Activated CD8-positive, alpha-beta memory T cell treated with anti-CD3 and anti-CD28 coated beads, Interleukin-2, amount 50 U/mL, for 24 hours (primary cell): ENCODE measurements around the gene LETM1.

Experiments used
- DNase-seq: peaks from one replicate; pipeline ENCODE4 v3.0.0-alpha.2; 2020; ENCODE audit errors: extremely low read depth

The LETM1 gene

DNA sequence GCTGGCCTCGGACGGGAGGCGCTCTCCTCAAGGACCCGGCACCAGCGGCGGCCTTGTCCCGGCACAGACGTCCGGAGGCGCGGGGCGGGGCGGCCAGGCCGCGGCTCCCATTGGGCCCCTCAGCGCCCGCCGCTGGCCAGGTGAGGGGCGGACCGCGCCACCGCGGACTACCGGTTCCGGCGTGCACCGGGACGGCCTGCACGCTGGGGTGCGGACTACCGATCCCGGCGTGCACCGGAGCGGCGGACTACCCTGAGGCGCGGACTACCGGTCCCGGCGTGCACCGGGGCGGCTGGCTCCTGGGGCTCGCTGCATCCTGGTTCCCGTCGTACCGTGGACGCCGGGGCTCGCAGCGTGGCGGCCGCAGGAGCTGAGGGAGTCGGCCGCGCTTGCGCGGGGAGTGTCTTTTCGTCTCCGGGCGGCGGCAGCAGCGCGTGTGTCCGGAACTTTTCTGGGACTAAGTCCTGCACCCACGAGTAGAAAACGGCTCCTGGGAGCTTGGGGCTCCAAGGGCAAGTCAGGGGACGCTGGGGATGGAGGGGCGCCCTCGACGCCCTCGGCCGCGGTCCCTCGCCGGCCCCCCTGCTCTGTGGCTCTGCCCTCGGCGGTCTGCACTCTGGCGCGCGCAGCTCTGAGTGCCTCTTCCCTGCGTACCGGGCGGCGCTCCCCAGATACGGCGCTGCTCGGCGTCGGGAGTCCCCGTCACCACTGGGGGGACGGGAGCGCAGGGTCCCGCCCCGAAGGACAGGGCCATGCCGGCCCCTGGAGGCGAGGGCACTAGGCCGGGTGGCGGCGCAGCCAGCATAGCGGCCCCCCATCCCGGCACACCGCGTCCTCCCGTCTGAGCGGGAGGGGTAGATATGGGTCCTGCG is at the start of gene LETM1:
Gene LETM1, minus strand, starts transcription at position 86 of the 872 bp plus-strand sequence. CDS start 206 bp downstream, outside the sequence.
- peak; percentile 80 for DNase-seq

DNA sequence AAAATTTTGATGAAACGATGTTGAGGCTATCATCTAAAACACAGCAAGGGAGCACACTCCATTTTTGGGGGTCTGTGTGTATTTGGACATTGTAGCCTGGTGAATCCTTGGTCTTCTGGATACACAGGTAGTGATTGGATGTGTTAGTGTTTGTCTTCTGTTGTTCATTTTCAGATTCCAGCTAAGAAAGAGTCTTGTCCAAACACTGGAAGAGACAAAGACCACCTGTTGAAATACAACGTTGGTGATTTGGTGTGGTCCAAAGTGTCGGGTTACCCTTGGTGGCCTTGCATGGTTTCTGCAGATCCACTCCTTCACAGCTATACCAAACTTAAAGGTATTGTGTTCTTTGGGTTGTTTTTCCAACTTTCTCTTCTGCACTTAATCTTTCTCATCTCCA is 48.1 kb upstream of the LETM1 start:
- no peak for DNase-seq

DNA sequence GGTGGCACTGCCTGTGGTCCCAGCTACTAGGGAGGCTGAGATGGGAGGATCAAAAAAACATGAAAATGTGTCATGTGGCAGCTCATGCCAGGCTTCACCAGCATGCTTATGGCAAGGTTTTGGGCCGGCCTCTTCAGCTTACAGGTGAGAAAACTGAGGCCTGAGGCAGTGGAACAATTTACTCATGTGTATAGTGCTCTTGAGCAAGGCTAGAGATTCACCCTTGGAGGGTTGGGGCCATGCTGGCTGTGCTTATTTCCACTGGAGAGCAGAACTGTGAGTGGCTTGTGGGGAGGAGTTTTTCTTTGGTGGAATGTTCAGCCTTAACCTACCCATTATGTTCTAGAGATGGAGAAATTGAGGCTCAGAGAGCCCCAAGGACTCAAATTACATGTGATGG is 47.1 kb upstream of the LETM1 start:
- no peak for DNase-seq

DNA sequence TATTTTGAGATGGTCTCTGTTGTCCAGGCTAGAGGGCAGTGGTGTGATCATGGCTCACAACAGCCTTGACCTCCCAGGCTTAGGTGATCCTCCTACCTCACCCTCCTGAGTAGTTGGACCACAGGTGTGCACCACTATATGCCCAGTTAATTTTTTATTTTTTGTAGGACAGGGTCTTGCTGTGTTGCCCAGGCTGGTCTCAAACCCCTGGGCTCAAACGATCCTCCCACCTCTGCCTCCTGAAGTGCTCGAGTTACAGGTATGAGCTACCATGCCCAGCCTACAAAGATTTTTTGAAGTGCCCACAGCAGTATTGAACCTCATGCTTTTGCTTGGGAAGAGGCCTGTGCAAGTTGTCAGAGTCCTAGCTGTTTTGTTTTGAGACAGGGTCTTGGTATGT is 46.3 kb upstream of the LETM1 start:
- no peak for DNase-seq

DNA sequence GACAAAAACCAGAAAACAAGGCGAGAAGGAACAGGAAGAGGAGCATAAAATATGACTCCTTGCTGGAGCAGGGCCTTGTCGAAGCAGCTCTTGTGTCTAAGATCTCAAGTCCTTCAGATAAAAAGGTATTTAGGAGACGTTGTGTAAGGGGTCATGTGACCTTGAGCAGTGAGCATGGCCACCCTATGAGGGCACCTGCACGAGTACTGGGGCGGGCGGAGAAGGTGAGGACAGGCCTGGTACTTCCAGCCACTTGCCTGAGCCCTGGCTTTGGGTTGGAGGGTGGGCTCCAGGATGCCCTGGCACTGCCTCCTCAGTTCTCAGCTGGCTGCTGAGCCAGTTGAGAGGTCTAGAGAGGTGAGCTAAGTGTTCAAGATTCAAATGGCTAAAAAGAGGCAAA is 45.2 kb upstream of the LETM1 start:
- no peak for DNase-seq

DNA sequence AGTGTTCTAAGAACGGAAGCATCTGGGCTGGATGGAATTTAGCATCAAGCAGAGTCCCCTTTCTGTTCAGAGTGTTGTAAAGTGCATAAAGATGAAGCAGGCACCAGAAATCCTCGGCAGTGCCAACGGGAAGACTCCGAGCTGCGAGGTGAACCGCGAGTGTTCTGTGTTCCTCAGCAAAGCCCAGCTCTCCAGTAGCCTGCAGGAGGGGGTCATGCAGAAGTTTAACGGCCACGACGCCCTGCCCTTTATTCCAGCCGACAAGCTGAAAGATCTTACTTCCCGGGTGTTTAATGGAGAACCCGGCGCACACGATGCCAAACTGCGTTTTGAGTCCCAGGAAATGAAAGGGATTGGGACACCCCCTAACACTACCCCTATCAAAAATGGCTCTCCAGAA is 44.7 kb upstream of the LETM1 start:
- DNase-seq = no peak

DNA sequence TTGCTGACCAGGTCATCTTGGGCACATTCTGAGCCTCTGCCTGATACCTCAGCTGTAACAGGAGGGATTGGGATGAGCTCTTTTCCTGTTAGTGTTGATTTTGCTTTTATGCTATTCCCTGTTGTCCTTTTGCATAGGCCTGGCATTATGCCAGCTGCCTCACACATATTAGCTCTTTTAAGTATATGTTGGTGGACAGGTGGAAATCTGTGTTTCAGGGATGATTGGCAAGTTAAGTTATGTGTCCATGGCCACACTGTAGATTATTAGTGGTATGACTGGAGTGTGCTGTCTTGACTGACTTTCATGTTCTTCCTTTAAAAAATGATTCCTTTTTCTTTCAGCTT is 44.1 kb upstream of the LETM1 start:
- DNase-seq = no peak

DNA sequence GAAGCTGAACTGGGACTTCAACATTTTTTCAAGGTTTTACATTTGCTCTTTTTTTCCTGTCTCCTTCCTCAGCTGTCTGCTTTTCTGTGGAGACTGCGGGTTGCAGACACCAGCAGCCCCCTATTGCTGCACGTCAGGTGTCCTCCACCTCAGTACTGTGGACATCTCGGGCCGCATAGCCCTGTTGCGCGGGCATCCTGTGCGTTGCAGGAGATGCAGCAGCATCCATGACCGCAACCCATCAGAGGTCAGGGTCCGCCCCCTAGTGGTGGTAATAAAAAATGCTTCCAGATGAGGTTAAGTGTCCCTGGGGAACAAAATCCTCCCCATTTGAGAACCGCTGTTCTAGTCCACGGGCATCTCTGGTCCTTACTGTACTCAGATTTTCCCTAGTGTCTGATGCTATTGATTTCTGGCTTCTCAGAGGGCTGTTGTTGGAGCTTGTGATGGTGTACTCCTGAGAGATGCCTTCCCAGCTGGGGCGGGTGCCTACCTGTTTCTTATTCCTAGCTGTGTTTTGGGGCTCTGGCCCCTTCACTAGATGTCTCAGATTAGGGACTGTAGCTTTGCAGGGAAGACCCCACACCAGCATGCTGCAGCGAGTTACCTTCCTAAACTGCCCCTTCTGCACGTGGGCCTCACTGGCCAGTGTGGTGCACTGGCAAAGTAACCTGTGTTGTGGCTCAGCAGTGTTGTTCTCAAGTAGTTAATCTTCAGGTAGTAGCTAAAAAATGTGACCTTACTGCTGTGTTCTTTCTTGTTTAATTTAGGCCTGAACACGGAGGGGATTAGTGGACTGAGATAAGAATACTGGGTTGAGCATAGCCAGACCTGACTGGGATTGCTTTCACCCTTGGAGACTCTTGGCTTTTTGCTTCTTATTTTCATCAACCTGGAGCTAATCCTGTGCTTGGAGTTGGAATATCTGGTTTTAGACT is 43.5 kb upstream of the LETM1 start:
- DNase-seq = peak; percentile 20

DNA sequence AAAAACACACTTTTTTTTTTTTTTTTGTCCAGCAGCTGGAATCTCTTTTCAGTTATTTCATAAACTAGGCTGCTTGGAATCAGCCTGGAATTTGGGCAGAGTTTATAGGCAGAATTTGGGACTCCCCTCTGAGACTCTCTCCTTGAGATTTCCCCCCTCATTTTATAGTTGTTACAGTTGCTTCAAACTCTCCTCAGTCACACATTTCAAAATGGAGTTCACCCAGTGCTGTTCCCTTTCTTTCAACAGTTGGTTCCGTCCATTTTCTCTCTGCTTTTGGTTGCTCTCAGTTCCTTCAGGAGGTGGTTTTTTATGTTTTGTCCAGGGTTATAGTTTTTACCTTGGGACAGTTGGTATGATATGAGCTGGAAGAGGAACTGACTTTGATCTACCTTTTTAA is 42.7 kb upstream of the LETM1 start:
- DNase-seq = no peak

DNA sequence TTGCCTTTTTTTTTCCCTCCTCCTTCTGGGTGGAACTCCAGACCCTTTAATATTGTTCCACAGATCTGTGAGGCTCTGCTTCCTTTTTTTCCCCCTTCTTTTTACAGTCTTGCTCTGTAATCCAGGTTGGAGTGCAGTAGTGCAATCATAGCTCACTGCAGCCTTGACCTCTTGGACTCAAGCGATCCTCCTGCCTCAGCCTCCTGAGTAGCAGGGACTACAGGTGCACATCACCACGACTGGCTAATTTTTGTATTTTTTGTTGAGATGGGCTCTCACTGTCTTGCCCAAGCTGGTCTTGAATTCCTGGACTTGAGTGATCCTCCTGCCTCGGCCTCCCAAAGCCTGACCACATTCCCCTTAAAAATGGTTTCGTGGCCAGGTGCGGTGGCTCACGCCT is 42.1 kb upstream of the LETM1 start:
- no peak for DNase-seq

DNA sequence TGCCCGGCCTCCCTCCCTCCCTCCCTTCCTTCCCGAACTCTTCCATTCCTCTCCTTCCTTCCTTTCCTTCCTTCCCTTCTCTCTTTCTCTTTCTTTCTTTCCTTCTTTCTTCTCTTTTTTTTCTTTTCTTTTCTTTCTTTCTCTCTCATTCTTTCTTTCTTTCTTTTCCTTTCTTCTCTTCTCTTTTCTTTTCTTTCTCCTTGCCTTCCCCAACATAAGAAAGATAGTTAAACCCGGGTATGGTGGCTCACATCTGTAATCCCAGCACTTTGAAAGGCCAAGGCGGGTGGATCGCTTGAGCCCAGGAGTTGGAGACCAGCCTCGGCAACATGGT is 40.7 kb upstream of the LETM1 start:
- DNase-seq = no peak

DNA sequence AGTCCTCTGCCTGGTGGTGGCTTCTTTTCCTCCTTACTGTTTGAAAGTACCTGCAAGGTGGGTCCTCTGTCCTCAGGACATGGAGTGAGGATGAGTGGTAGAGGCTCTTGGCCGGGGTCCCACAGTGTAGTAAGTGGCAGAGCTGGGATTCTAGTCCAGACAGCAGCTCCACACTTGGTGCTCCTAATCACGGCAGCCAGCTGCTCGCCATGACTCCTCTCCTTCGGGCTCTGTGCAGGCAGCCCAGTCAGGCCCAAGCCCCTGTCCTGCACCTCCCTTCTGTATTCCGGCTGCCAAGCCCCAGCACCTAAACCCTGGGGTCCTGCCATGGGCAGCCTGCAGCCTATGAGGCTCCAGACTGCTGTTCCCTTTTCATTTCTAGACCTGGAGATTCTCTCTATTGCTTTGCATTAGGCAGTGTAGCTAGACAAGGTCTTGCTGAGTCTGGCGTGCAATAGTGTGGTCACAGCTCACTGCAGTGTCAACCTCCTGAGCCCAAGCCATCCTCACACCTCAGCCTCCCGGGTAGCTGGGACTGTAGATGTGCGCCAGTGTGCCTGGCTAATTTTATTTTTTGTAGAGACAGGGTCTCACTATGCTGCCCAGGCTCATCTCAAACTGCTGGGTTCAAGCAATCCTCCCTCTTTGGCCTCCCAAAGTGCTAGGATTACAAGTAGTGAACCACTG is 40.2 kb upstream of the LETM1 start:
- no peak for DNase-seq

DNA sequence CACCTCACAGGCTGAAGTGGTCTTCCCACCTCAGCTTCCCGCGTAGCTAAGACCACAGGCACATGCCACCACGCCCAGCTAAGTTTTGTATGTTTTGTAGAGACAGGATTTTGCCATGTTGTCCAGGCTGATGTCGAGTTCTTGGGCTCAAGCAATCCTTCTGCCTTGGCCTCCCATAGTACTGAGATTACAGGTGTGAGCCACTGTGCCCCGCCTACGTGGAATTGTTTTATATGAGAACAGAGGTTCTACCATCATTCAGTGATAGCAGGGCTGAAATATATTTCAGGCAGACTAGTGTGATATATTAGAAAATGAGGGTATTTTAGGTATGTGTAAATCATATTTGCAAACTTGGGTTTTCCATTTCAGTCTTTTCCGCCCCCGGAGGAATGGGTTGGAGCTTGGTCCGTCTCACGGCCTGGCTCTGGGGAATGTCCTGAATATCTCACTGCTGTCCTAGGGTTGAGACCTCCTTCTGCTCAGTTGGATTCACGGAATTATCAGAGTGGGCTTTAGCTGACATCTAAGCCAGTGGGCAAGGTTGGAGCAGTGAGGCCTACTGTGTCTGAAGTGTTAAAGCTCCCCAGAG is 35.1 kb upstream of the LETM1 start:
- DNase-seq = no peak

DNA sequence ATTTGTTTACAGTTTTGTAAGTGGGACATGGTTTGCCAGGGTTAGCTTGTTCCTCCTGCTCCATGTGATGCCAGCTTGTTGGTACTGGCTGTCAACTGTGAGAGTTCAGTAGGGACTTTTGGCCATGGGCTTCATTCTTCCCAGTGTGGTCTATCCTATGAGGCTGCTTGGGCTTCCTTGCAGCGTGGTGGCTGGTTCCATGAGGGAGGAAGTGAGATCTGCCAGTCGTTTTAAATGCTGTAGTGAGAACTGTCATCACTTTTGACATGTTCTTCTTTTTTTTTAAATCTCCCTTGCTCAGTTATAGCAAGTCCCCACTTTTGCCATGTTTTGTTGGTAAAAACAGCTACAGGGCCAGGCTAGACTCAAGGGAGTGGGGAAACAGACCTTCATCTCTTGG is 31.1 kb upstream of the LETM1 start:
- DNase-seq = no peak

DNA sequence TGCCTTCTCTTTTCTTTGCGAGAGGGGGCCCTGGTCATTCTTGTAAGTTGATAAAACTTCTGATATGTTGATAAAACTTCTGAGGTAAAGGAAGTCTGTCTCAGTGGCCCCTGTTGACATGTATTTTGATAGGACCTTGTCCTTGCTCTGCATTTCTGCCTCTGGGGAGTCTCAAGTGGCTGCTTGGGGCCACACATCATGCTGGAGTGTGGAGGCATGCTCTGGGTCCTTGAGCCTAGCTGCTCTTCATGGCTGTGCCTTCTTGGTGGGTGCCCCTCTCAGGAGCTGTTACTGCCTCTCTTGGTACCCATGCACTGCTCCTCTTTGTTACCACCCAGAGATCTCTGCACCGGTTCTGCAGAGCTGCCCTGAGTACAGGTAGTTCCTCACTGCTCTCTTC is 29.5 kb upstream of the LETM1 start:
- no peak for DNase-seq

DNA sequence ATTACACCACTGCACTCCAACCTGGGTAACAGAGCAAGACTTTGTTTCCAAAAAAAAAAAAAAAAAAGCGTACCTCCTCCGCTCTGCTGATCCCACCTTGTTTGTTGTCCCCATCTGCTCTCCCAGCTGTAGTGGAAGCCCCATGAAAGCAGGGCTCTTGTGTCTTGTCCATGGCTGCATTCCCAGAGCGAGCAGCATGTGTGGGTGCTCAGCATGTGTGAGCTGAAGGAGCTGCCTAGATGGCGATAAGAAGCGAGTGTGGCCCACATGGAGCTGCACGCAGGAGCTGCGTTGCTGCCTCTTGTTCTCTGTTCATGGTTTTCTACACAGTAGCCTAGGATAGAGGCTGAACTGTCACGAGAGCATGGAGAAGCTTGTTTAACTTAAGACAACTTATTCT is 27.6 kb upstream of the LETM1 start:
- no peak for DNase-seq

DNA sequence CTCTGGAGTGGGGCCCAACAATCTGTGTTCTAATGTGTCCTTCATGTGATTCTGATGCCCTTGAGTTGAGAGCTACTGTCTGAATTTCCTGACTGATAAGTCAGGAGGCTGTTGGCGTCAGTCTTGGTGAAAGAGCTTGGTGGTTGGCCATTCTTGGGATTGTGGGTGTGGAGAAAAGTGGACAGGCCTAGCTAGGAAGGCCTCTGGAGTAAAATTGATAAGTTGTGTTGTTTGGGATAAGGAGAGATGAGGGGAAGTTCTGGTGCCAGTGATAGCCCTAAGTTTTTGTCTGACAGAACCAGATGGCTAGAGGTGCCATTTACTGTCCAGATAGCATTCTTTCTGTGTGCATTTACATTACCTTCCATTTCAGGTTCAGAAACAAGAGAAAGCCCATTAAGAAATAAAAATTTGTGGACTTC is 26.9 kb upstream of the LETM1 start:
- DNase-seq = no peak

DNA sequence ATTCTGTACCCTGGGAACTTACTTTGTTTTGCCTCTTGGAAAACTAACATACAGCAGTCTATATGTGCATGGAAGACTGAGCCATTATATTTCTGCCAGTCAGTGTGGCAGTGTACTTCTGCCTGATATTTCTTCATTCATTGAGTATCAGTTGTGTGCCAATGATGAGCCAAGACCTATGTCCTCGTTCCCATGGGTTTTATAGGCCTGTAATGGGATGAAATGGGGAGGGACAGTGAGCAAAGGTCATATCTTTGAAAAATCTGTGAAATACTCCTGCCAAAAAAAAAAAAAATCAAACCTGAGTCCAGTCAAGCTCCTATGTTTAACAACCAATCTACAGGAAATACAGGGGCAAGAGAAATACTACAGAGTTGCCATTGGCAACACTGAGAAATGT is 24.4 kb upstream of the LETM1 start:
- DNase-seq = no peak

DNA sequence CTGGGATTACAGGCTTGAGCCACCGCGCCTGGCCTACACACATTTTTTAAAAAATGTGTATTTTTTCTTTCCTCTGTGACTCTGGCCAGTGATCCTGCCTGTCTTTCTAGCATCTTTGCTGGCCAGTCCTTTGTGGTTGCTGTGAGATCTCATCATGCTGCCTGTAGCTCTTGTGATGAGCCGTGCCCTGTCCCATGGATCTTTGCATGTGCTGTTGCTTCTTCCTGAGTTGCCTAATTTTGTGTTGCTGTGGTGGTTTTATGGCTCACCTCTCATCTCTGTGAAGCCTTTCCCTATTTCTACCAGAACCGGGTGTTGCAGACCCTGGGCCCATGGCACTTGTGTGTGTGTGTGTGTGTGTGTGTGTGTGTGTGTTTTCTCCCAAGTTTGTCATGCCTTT is 23.5 kb upstream of the LETM1 start:
- no peak for DNase-seq

DNA sequence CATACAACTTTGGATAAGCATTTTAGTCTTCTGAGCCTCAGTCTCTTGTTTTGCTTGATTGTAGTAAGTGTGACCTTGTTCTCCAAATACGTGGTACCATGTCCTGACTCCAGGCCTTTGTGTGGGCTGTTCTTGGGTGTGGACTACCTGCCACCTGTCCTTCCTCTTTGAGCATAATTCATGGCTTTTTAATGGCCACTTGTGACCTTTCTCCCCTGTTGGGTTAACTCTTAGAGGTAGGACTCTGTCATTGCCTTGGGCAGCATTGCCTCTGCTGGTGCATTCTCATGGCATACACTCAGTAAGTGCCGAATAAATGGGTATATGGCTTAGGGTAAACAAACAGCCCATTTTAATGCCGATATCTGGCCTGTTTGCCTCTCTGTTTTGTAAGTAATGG is 18.2 kb upstream of the LETM1 start:
- no peak for DNase-seq

DNA sequence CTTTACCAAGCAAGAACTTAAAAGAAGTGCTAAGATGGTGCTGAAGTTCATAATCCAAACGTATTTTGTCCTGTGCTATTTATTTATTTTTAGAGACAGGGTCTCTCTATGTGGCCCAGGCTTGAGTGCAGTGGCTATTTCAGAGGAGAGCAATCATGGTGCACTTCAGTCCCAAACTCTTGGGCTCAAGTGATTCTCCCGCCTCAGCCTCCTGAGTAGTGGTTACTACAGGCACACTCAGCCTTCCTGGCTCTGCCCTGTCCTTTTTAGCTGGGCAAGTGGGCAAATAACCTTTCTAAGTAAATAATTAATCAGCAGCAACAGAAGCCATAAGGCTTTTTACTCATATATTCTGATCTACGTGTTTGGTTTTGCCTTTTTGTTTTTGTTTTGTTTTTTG is 17.8 kb upstream of the LETM1 start:
- no peak for DNase-seq

DNA sequence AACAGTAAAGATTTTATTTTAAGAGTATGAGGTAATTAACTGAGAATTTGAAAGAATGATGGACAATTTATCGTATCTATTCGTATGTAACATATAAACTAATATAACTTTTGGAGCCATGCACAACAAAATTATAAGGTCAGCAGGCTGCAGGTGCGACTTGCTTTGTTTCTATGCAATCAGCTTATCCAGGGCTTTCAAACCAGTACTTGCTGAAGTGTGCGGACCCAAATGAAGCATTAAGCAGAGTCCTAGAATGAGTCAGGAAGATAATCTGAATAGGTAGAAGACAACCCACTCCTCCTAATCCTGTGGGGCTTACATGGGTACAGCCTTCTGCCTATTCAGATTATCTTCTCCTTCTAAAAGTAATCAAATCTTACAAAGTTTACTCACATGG is 17.3 kb upstream of the LETM1 start:
- DNase-seq = no peak
